HS-5 (cell line): ENCODE measurements around the gene ZIC4.

Source experiments
- DNase-seq: peaks from one replicate; pipeline ENCODE4 v3.0.0-alpha.2; 2012; ENCODE audit warnings: low read depth

The ZIC4 gene

DNA sequence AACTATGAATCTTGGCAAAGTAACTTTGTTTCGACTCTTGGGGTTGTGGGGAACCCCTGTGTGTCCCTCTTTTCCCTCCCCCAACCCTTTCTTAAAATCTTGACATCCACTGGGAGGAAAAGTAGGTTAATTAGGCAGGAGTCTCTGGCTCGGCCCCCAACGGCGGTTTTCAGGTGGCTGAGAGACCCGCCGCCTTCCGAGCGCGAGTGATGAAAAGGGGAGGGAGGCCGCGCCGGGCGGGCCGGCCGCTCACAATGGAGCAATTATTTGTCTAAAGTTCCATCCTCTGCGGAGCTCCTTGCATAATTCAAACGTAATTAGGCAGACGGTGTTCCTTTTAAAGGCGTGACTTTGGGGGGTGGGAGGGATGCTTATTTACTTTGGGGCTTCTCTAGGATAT, 51.7 kb downstream of the ZIC4 start:
- DNase-seq = no peak

DNA sequence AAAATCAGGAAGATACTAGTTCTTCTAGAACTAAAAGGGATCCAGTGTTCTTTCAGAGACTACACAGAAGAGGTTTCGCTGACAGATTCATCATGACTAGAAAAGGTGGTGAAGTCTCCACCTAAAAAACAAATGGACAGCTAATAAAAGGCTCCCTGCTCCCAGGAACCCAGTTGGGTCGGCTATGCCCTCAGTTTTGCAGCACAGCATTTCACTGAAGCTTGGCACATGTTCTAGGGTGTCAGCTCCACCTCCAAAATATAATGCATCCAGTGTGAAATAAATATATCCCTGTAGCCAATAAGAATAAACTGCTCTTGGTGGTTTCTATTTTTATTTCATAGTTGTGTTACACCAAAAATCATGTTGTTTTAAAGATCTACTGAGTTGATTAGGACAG, 55.0 kb downstream of the ZIC4 start:
- no peak for DNase-seq

DNA sequence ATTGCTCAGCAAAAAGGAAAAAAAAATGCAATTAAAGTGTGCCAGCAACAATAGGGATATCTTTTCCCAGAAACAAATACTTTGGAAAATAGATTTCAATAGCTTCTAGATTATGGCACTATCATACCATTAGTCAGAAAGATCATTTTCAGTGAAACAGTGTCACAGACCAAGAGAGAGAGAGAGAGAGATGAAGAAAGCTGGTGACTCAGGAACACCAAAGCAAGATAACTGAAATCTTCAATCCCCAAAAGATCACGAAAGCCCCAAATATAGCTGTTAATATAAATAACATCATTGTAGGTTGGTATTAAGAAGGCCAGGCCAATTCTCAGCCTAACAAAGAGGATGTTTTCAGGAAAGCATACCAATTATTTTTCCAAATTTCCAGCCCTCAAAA, 57.4 kb downstream of the ZIC4 start:
- DNase-seq = no peak

DNA sequence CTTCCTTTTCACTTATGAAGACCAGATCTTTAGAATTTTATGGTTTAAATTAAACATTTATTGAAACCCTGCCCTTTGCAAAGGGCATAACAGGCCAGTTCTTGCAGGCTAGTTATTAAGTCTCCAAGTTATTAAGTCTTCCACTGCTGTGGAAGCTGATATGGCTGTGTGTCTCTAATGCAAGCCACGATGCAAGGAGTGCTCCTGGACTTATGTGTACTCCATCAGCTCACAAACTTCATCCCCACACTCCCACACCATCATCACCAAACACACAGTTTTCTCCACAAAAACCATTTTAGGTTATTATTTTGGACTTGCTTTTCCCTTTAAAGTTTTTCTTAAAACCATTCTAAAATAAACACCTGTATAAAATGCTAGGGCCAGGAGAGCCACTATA, 62.4 kb downstream of the ZIC4 start:
- no peak for DNase-seq

DNA sequence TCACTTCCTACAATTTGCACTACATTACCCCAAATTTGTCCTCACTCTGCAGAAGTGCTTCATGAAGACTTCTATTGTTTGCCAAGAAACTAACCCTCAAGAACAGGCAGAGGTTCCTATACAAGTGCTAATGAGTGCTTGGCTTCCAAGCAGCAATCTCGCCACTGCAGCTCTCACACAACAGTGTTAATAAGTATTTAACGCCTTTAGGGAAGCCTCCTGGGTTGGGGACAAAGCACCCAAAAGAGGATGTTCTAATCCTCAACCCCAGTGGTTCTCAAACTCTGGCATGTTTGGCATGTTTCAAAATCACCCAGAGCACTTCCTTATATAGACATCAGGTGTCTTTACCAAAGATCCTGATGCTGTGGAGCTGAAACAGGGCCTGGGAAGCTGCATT, 64.6 kb downstream of the ZIC4 start:
- no peak for DNase-seq

DNA sequence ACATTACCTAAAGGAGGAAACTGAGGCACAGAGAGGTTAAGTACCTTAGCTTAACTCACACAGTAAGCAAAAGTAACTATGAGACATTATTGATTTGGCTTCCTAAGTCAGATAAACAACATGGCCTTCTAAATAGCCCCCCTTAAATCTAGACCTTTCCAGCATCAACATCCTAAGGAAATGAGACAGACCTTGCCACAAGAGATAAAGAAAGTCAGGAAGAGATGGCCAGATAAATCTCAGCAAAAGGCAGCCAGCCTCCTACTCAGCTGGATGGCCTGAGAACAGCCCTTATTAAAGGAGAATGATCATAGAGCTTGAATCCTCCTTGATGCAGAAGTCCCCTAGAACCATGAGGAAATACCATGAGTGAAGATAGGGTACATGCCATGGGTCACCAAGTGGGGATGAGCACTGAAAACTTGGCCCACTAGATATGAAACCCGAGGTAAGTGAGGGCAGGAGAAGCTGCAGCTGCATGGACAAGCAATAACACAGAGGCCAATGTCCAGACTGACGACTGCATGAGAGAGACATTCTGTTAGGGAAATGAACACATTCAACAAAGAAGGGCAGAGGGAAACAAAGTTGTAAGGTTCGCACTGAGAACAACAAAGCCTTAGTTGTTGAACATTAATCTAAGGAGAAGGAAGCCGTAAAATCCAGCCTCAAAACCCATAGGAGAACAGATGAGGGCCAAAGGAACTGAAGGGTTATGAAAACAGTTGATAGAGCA, 69.6 kb downstream of the ZIC4 start:
- DNase-seq = no peak
